ENCODE measurements around the gene ANKLE2.
"Not testable (repeated sequence)": the region's sequence is repeated elsewhere in the genome, so short reads cannot be mapped to it uniquely, and the experiment has no call there.

ANKLE2 gene

DNA sequence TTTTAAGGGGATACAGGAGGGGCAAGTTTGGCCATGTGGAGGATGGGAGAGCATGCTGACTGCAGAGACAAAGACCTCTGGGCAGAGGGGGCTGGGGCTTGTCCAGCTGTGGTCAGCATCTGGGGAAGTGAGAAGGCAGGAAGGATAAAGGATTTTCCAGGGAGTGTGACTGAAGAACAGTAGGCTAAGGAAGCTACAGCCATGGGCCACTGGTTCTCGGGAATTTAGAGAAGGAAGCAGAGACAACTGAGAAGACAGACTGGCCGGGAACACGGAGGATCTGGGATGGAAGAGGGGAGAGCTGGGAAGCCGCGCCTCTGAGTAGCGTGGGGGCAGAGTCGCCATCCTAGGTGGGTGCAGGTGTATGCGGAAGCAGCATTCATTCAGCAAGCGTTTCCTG, 58.0 kb downstream of the ANKLE2 start:
- no peak for TF ChIP-seq CTCF (IDR thresholded peaks at IDR 0.05)
- no peak for DNase-seq
- Mint-ChIP-seq H3K36me3 (ENCODE audit: low read depth) (peaks cover 45% of the 10 kb centered on the region), H3K4me1 (peaks cover 32% of the 10 kb centered on the region), H3K27ac (peak overlapping the region; percentile 94), H3K4me3 (peak overlapping the region; percentile 24), H3K27me3 (ENCODE audit: low read depth, poor library complexity) (peaks cover 3% of the 10 kb centered on the region), H3K9me3 (peaks cover 14% of the 10 kb centered on the region)

DNA sequence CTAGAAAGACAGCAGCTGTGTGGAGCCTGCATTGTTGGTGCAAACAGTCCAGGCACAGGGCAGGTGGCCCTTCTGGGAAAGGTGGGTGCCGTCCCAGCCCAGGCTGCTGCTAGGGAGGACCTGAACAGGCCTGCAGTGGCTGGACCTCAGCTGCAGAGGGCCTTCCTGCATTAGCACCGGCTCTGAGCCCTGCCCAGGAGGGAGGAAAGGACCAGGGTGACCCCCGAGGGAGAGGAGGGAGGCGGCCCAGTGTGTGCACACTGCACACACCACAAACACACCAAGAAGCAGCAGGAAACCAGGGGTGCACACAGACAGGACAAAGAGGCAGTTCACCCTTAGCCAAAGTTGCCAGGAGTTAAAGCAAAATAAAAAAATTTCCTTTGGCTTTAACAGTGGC, 59.0 kb downstream of the ANKLE2 start:
- Mint-ChIP-seq H3K4me3 (no peak overlapping the region), H3K27ac (peak overlapping the region; percentile 94), H3K36me3 (ENCODE audit: low read depth) (peaks cover 47% of the 10 kb centered on the region), H3K4me1 (peaks cover 32% of the 10 kb centered on the region), H3K9me3 (peaks cover 7% of the 10 kb centered on the region), H3K27me3 (ENCODE audit: low read depth, poor library complexity) (peaks cover 3% of the 10 kb centered on the region)
- no peak for TF ChIP-seq CTCF (IDR thresholded peaks at IDR 0.05)
- DNase-seq: no peak

DNA sequence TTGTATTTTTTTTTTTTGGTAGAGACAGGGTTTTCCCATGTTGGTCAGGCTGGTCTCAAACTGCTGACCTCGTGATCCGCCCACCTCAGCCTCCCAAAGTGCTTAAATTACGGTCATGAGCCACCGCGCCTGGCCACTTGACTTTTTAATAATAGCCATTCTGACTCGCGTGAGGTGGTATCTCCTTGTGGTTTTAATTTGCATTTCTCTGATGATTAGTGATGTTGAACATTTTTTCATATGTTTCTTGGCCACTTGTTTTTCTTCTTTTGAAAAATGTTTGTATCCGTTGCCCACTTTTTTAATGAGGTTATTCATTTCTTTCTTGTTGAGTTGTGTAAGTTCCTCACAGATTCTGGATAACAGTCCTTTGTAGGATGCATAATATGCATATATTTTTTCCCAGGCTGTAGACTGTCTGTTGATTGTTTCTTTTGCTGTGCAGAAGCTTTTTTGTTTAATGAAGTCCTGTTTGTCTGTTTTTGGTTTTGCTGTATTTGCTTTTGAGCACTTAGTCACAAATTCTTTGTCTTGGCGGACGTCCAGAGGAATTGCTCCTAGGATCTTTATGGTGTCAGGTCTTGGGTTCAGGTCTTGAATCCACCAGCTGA, 61.3 kb downstream of the ANKLE2 start:
- H3K9me3 Mint-ChIP-seq: no peaks in the 10 kb centered on the region
- no peak for DNase-seq
- peaks cover 3% of the 10 kb centered on the region for H3K27me3 Mint-ChIP-seq (ENCODE audit: low read depth, poor library complexity)
- peaks cover 46% of the 10 kb centered on the region for H3K36me3 Mint-ChIP-seq (ENCODE audit: low read depth)
- H3K4me3 Mint-ChIP-seq: no peak overlapping the region
- H3K27ac Mint-ChIP-seq: peak overlapping the region; percentile 9
- no peak for TF ChIP-seq CTCF (IDR thresholded peaks at IDR 0.05)
- H3K4me1 Mint-ChIP-seq: peaks cover 26% of the 10 kb centered on the region

- DNase-seq: no peak
- Mint-ChIP-seq H3K9me3 (no peaks in the 10 kb centered on the region), H3K4me3 (no peak overlapping the region), H3K27me3 (ENCODE audit: low read depth, poor library complexity) (peaks cover 6% of the 10 kb centered on the region), H3K4me1 (peaks cover 14% of the 10 kb centered on the region), H3K36me3 (ENCODE audit: low read depth) (peaks cover 36% of the 10 kb centered on the region), H3K27ac (no peak overlapping the region)
- no peak for TF ChIP-seq CTCF (IDR thresholded peaks at IDR 0.05)
Measured at GRCh38 chr12:132698341-132698740, 63.3 kb downstream of the ANKLE2 start.

- Mint-ChIP-seq H3K4me3 (no peak overlapping the region), H3K27ac (no peak overlapping the region), H3K9me3 (no peaks in the 10 kb centered on the region), H3K36me3 (ENCODE audit: low read depth) (peaks cover 34% of the 10 kb centered on the region), H3K27me3 (ENCODE audit: low read depth, poor library complexity) (peaks cover 2% of the 10 kb centered on the region), H3K4me1 (peaks cover 3% of the 10 kb centered on the region)
- DNase-seq: no peak
- TF ChIP-seq CTCF (IDR thresholded peaks at IDR 0.05): no peak
Measured at GRCh38 chr12:132695431-132695830, 66.2 kb downstream of the ANKLE2 start.

- peaks cover 35% of the 10 kb centered on the region for H3K36me3 Mint-ChIP-seq (ENCODE audit: low read depth)
- not testable (repeated sequence) for H3K27ac Mint-ChIP-seq; H3K4me3 Mint-ChIP-seq; H3K4me1 Mint-ChIP-seq; H3K9me3 Mint-ChIP-seq; H3K27me3 Mint-ChIP-seq (ENCODE audit: low read depth, poor library complexity); DNase-seq
Measured at GRCh38 chr12:132694888-132695287, 66.7 kb downstream of the ANKLE2 start.

DNA sequence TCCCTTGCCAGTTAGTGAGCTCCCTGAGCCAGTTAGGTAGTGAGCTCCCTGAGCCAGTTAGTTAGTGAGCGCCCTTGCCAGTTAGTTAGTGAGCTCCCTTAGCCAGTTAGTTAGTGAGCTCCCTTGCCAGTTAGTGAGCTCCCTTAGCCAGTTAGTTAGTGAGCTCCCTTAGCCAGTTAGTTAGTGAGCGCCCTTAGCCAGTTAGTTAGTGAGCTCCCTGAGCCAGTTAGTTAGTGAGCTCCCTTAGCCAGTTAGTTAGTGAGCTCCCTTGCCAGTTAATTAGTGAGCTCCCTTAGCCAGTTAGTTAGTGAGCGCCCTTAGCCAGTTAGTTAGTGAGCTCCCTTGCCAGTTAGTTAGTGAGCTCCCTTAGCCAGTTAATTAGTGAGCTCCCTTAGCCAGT, 69.6 kb downstream of the ANKLE2 start:
- H3K36me3 Mint-ChIP-seq (ENCODE audit: low read depth): peaks cover 20% of the 10 kb centered on the region
- H3K9me3 Mint-ChIP-seq, DNase-seq, H3K4me3 Mint-ChIP-seq, H3K27ac Mint-ChIP-seq: not testable (repeated sequence)
- H3K4me1 Mint-ChIP-seq: peaks cover 12% of the 10 kb centered on the region
- H3K27me3 Mint-ChIP-seq (ENCODE audit: low read depth, poor library complexity): peaks cover 20% of the 10 kb centered on the region
